ENCODE measurements around the gene LRRC38. TPM values are rescaled to one million over a fixed set of nuclear protein-coding genes. Genes with fewer than 3 reads are reported as not detected.

Gene LRRC38
- total and polyA plus RNA-seq, 2 of the 4 experiments (the other 2 are of a cell fraction) = not detected

- no peak overlapping the region for H3K23ac ChIP-seq (ENCODE audit: low read depth, low read length)
- no peak overlapping the region for H3K4ac ChIP-seq (ENCODE audit: low read depth, low read length)
- WGBS, 2 experiments (ENCODE audit: extremely low coverage in 2 of 2, insufficient read length in 1 of 2) = no CpG with 5 or more reads among the region's 3 CpGs
- ChIA-PET POLR2A (ENCODE audit: unreplicated experiment) (no interaction called here), CTCF (interaction anchor here (0.7 kb wide), 1 partner anchor 75 kb away, joined by 3 read pairs; no protein-coding TSS in a partner anchor)
- no peak overlapping the region for H4K5ac ChIP-seq (ENCODE audit: low read depth, low read length)
- BruUV-seq (replicated peaks) = no TSS peak
- H3K18ac ChIP-seq (ENCODE audit: low read depth, low read length) = no peak overlapping the region
- H3K27ac ChIP-seq (ENCODE audit: insufficient read depth, low read length) = no peak overlapping the region
- dilution Hi-C loops (cut with HindIII; ENCODE audit: low sequenced_read_pairs, unreplicated experiment) (no loop called here), in situ Hi-C loops (cut with MboI; ENCODE audit: low sequenced_read_pairs) (no loop called here), intact Hi-C loops (cut with micrococcal nuclease) (no loop called here)
- H2AFZ ChIP-seq (replicated peaks; ENCODE audit: low read length, poor library complexity) = no peak overlapping the region
- no peak for ATAC-seq (ENCODE audit: low read depth)
- H3K4me3 ChIP-seq (ENCODE audit: insufficient read depth, low read depth, low read length) = no peak overlapping the region
- H3K14ac ChIP-seq (replicated peaks; ENCODE audit: low read depth, low read length) = no peak overlapping the region
- no peaks in the 10 kb centered on the region for H4K20me1 ChIP-seq (ENCODE audit: insufficient read depth, low read length)
- no peak overlapping the region for H4K91ac ChIP-seq (ENCODE audit: insufficient read depth, low read depth, low read length)
- H2AK5ac ChIP-seq (ENCODE audit: low read depth, low read length) = no peak overlapping the region
- H2BK5ac ChIP-seq (ENCODE audit: low read depth, low read length, poor library complexity, severe bottlenecking) = no peak overlapping the region
- no peak for DNase-seq
- H3K4me1 ChIP-seq (ENCODE audit: control insufficient read depth, insufficient read depth, low read length) = no peaks in the 10 kb centered on the region
- H3K27me3 ChIP-seq (ENCODE audit: control insufficient read depth, insufficient read depth, low read length) = no peaks in the 10 kb centered on the region
- no peaks in the 10 kb centered on the region for H3K9me1 ChIP-seq (ENCODE audit: insufficient read depth, low read length)
- H3K4me2 ChIP-seq (ENCODE audit: low read depth, low read length) = no peak overlapping the region
- H2AK9ac ChIP-seq (replicated peaks; ENCODE audit: low read depth, low read length, poor library complexity) = no peak overlapping the region
- no peak overlapping the region for H2BK15ac ChIP-seq (ENCODE audit: low read depth, low read length)
- H2BK120ac ChIP-seq (ENCODE audit: low read depth, low read length) = no peak overlapping the region
- no peak overlapping the region for H4K8ac ChIP-seq (ENCODE audit: low read depth in 2 of 2, low read length in 2 of 2)
- no peaks in the 10 kb centered on the region for H3K79me1 ChIP-seq (ENCODE audit: low read depth in 1 of 2, low read length in 2 of 2)
- no peak overlapping the region for H3K9ac ChIP-seq (ENCODE audit: low read depth, low read length)
- TF ChIP-seq BHLHE40 (IDR thresholded peaks at IDR 0.05; ENCODE audit: low read depth, low read length) = no peak
- no peak for TF ChIP-seq NFE2L2 (IDR thresholded peaks at IDR 0.05; ENCODE audit: low read depth, low read length)
- TF ChIP-seq MAZ (IDR thresholded peaks at IDR 0.05; ENCODE audit: borderline replicate concordance, low read depth, low read length) = no peak
- TF ChIP-seq POLR2A (IDR thresholded peaks at IDR 0.05; ENCODE audit: low read depth, low read length) = no peak
- no peak for TF ChIP-seq MAFK (IDR thresholded peaks at IDR 0.05; ENCODE audit: low read depth, low read length)
- no peak for TF ChIP-seq USF2 (IDR thresholded peaks at IDR 0.05; ENCODE audit: low read depth, low read length)
- no peak for TF ChIP-seq CEBPB (IDR thresholded peaks at IDR 0.05; ENCODE audit: low read depth, low read length)
- TF ChIP-seq CTCF (conservative IDR thresholded peaks at IDR 0.05; ENCODE audit: low read depth, low read length) = no peak
- no peak for TF ChIP-seq SMC3 (IDR thresholded peaks at IDR 0.05; ENCODE audit: low read depth, low read length)
- no peak for TF ChIP-seq CHD1 (IDR thresholded peaks at IDR 0.05; ENCODE audit: low read depth, low read length)
- TF ChIP-seq RCOR1 (IDR thresholded peaks at IDR 0.05; ENCODE audit: insufficient replicate concordance, low read length) = no peak
- TF ChIP-seq MXI1 (IDR thresholded peaks at IDR 0.05; ENCODE audit: borderline replicate concordance, low read depth, low read length) = no peak
- no peak for TF ChIP-seq FOS (IDR thresholded peaks at IDR 0.05; ENCODE audit: low read depth, low read length)
- TF ChIP-seq ELK1 (IDR thresholded peaks at IDR 0.05; ENCODE audit: borderline replicate concordance, low read depth, low read length) = no peak
- TF ChIP-seq RFX5 (IDR thresholded peaks at IDR 0.05; ENCODE audit: low read depth, low read length) = no peak
- TF ChIP-seq RAD21 (IDR thresholded peaks at IDR 0.05; ENCODE audit: low read length) = no peak
- no peak overlapping the region for H3K56ac ChIP-seq (ENCODE audit: extremely low read depth, insufficient read depth, low read length)
- H3K36me3 ChIP-seq (ENCODE audit: control insufficient read depth, insufficient read depth, low read length) = no peaks in the 10 kb centered on the region
- peaks cover 27% of the 10 kb centered on the region for H3K9me3 ChIP-seq (ENCODE audit: control insufficient read depth, insufficient read depth, low read length)
- no peak overlapping the region for H2BK20ac ChIP-seq (ENCODE audit: low read depth, low read length)
These were observed 25.8 kb downstream of the LRRC38 start for GRCh38 chr1:13487957-13488356.
